Cerebellar cortex (tissue), 1 donor: ENCODE measurements around the gene SH3BP5.

Experiments
- DNase-seq: peaks from one replicate; pipeline ENCODE4 v3.0.0-alpha.2; 2015; ENCODE audit warnings: low spot score

The SH3BP5 gene

GRCh38 chr3:15325228-15325627 lies 7.2 kb downstream of the SH3BP5 start:
- peak; percentile 64 for DNase-seq

- peak; percentile 84 for DNase-seq
Measured at GRCh38 chr3:15324379-15324808, 8.0 kb downstream of the SH3BP5 start.

GRCh38 chr3:15323063-15323462 lies 9.3 kb downstream of the SH3BP5 start:
- DNase-seq, result no peak

- DNase-seq, result no peak
Measured at GRCh38 chr3:15321349-15321748, 11.0 kb downstream of the SH3BP5 start.

- DNase-seq, result no peak
Measured at GRCh38 chr3:15319575-15319974, 12.8 kb downstream of the SH3BP5 start.

- no peak for DNase-seq
Measured at GRCh38 chr3:15319136-15319535, 13.2 kb downstream of the SH3BP5 start.

- no peak for DNase-seq
Measured at GRCh38 chr3:15318661-15319060, 13.7 kb downstream of the SH3BP5 start.

- no peak for DNase-seq
Measured at GRCh38 chr3:15316998-15317435, 15.4 kb downstream of the SH3BP5 start.

- no peak for DNase-seq
Measured at GRCh38 chr3:15315003-15315402, 17.4 kb downstream of the SH3BP5 start.

GRCh38 chr3:15314276-15314675 lies 18.1 kb downstream of the SH3BP5 start:
- no peak for DNase-seq

GRCh38 chr3:15313461-15313860 lies 18.9 kb downstream of the SH3BP5 start:
- DNase-seq, result no peak

GRCh38 chr3:15312550-15312949 lies 19.8 kb downstream of the SH3BP5 start:
- no peak for DNase-seq

- no peak for DNase-seq
Measured at GRCh38 chr3:15310491-15311370, 21.7 kb downstream of the SH3BP5 start.

- no peak for DNase-seq
Measured at GRCh38 chr3:15309662-15310335, 22.6 kb downstream of the SH3BP5 start.

GRCh38 chr3:15307580-15307979 lies 24.8 kb downstream of the SH3BP5 start:
- DNase-seq, result peak; percentile 79

- no peak for DNase-seq
Measured at GRCh38 chr3:15306979-15307359, 25.4 kb downstream of the SH3BP5 start.

GRCh38 chr3:15305359-15305844 lies 27.0 kb downstream of the SH3BP5 start:
- no peak for DNase-seq

GRCh38 chr3:15303728-15304127 lies 28.7 kb downstream of the SH3BP5 start:
- DNase-seq, result no peak

GRCh38 chr3:15303216-15303615 lies 29.2 kb downstream of the SH3BP5 start:
- no peak for DNase-seq

- no peak for DNase-seq
Measured at GRCh38 chr3:15301761-15302160, 30.6 kb downstream of the SH3BP5 start.

- no peak for DNase-seq
Measured at GRCh38 chr3:15300323-15301078, 31.9 kb downstream of the SH3BP5 start.

- DNase-seq, result peak; percentile 96
Measured at GRCh38 chr3:15299036-15299435, 33.4 kb downstream of the SH3BP5 start.
